Astrocyte (in vitro differentiated cells and primary cell): ENCODE results near the gene ENOPH1. TPM values are rescaled to one million over a fixed set of nuclear protein-coding genes. Genes with fewer than 3 reads are reported as not detected.

ENCODE experiments used
- DNase-seq: peaks from one replicate; pipeline ENCODE4 v3.0.0-alpha.2; 2010; ENCODE audit warnings: low read depth
- FAIRE-seq: peaks from 2 replicates; lab custom pipeline; 2011; peaks lifted over from hg19 to GRCh38; lab: Jason Lieb, UNC
- H2AFZ ChIP-seq: 2 replicates; pipeline ENCODE4 v1.6.0; 2012; ENCODE audit warnings: low read depth, low read length, inconsistent platforms
- H3K27ac ChIP-seq: 2 replicates; pipeline ENCODE4 v1.5.1; 2011; ENCODE audit warnings: low read depth, low read length, inconsistent platforms
- H3K27me3 ChIP-seq: 2 replicates; pipeline ENCODE4 v1.6.0; 2011; ENCODE audit warnings: low read length, inconsistent platforms; ENCODE audit not compliant: insufficient read depth
- H3K36me3 ChIP-seq: 2 replicates; pipeline ENCODE4 v1.5.1; 2011; ENCODE audit warnings: low read length, inconsistent platforms; ENCODE audit not compliant: insufficient read depth
- H3K4me1 ChIP-seq: 2 replicates; pipeline ENCODE4 v1.5.1; 2011; ENCODE audit warnings: low read length, inconsistent platforms; ENCODE audit not compliant: insufficient read depth
- H3K4me2 ChIP-seq: 2 replicates; pipeline ENCODE4 v1.6.0; 2012; ENCODE audit warnings: low read length, inconsistent platforms
- H3K4me3 ChIP-seq: 2 replicates; pipeline ENCODE4 v1.5.1; 2011; ENCODE audit warnings: low read depth, mild to moderate bottlenecking, low read length, inconsistent platforms; ENCODE audit not compliant: insufficient read depth
- H3K79me2 ChIP-seq: 2 replicates; pipeline ENCODE4 v1.6.0; 2012; ENCODE audit warnings: mild to moderate bottlenecking, low read length, inconsistent platforms; ENCODE audit not compliant: insufficient read depth
- H3K9ac ChIP-seq: 2 replicates; pipeline ENCODE4 v1.6.0; 2012; ENCODE audit warnings: mild to moderate bottlenecking, low read length, inconsistent platforms
- H3K9me3 ChIP-seq: 2 replicates; pipeline ENCODE4 v1.5.1; 2012; ENCODE audit warnings: low read depth, mild to moderate bottlenecking, low read length, inconsistent platforms; ENCODE audit not compliant: insufficient read depth
- H4K20me1 ChIP-seq: 2 replicates; pipeline ENCODE4 v1.6.0; 2012; ENCODE audit warnings: low read length, inconsistent platforms; ENCODE audit not compliant: insufficient read depth
- H3K27ac Mint-ChIP-seq: one replicate; pipeline ENCODE4 v1.8.0; 2021; ENCODE audit warnings: mild to moderate bottlenecking, mixed read lengths; ENCODE audit not compliant: unreplicated experiment
- H3K27me3 Mint-ChIP-seq: one replicate; pipeline ENCODE4 v1.8.0; 2021; ENCODE audit warnings: low read depth, mixed read lengths; ENCODE audit not compliant: unreplicated experiment
- H3K36me3 Mint-ChIP-seq: one replicate; pipeline ENCODE4 v1.8.0; 2021; ENCODE audit warnings: low read depth, mixed read lengths; ENCODE audit not compliant: unreplicated experiment
- H3K4me1 Mint-ChIP-seq: one replicate; pipeline ENCODE4 v1.8.0; 2021; ENCODE audit warnings: low read depth, mixed read lengths; ENCODE audit not compliant: unreplicated experiment
- H3K4me3 Mint-ChIP-seq: one replicate; pipeline ENCODE4 v1.8.0; 2021; ENCODE audit warnings: mild to moderate bottlenecking, moderate library complexity, mixed read lengths; ENCODE audit not compliant: unreplicated experiment
- H3K9me3 Mint-ChIP-seq: one replicate; pipeline ENCODE4 v1.8.0; 2021; ENCODE audit warnings: mild to moderate bottlenecking, mixed read lengths; ENCODE audit not compliant: unreplicated experiment
- CTCF ChIP-seq: IDR thresholded peaks from 2 replicates; pipeline ENCODE4 v1.5.1; 2011; ENCODE audit warnings: low read depth, mild to moderate bottlenecking, inconsistent platforms, low read length, moderate library complexity; ENCODE audit not compliant: insufficient read depth
- EZH2 ChIP-seq: IDR thresholded peaks from 2 replicates; pipeline ENCODE4 v1.6.1; 2012; ENCODE audit warnings: mild to moderate bottlenecking, low read length, inconsistent platforms; ENCODE audit not compliant: insufficient read depth
- total RNA-seq: library from RNA; stranded (reverse); gene quantifications from 2 replicates; pipeline ENCODE4 v1.2.1, GENCODE V29; 2021

Gene ENOPH1
- total RNA-seq, 1 donor from 2014 or later: 32.6 TPM

GRCh38 chr4:82508806-82509428, 78.5 kb downstream of the ENOPH1 start:
- peaks cover 6% of the 10 kb centered on the region for H3K27me3 Mint-ChIP-seq

GRCh38 chr4:82510216-82510615, 79.8 kb downstream of the ENOPH1 start:
- Mint-ChIP-seq H3K27ac (no peak overlapping the region), H3K9me3 (no peaks in the 10 kb centered on the region), H3K27me3 (peaks cover 6% of the 10 kb centered on the region), H3K4me1 (no peaks in the 10 kb centered on the region), H3K4me3 (no peak overlapping the region), H3K36me3 (no peaks in the 10 kb centered on the region)
- Histone ChIP-seq H3K4me1 (no peaks in the 10 kb centered on the region), H3K27me3 (peaks cover 3% of the 10 kb centered on the region), H2AFZ (no peak overlapping the region), H3K4me2 (no peak overlapping the region), H3K79me2 (no peaks in the 10 kb centered on the region), H4K20me1 (no peaks in the 10 kb centered on the region), H3K9ac (no peak overlapping the region), H3K36me3 (no peaks in the 10 kb centered on the region), H3K9me3 (no peaks in the 10 kb centered on the region), H3K27ac (no peak overlapping the region), H3K4me3 (no peak overlapping the region)
- DNase-seq (no peak), FAIRE-seq (no peak)
- no peak for TF ChIP-seq CTCF
- no peak for TF ChIP-seq EZH2

More at GRCh38 chr4:82508806-82509428, 78.5 kb downstream of the ENOPH1 start:
- H3K79me2 ChIP-seq: no peaks in the 10 kb centered on the region
- H3K9me3 ChIP-seq: no peaks in the 10 kb centered on the region
- no peaks in the 10 kb centered on the region for H3K9me3 Mint-ChIP-seq
- no peak overlapping the region for H3K9ac ChIP-seq
- H3K27ac ChIP-seq: no peak overlapping the region
- no peak overlapping the region for H3K4me3 ChIP-seq
- H3K27me3 ChIP-seq: peaks cover 3% of the 10 kb centered on the region
- H3K4me2 ChIP-seq: no peak overlapping the region
- H4K20me1 ChIP-seq: no peaks in the 10 kb centered on the region
- no peaks in the 10 kb centered on the region for H3K4me1 Mint-ChIP-seq
- no peak overlapping the region for H3K27ac Mint-ChIP-seq
- no peak overlapping the region for H2AFZ ChIP-seq
- DNase-seq: no peak
- no peaks in the 10 kb centered on the region for H3K36me3 Mint-ChIP-seq
- no peak for FAIRE-seq
- no peak for TF ChIP-seq EZH2
- TF ChIP-seq CTCF: no peak
- no peak overlapping the region for H3K4me3 Mint-ChIP-seq
- no peaks in the 10 kb centered on the region for H3K36me3 ChIP-seq
- H3K4me1 ChIP-seq: no peaks in the 10 kb centered on the region

Other genes starting within 250 kb of the ENOPH1 start
- 142 and 162 TPM in 2 replicates for gene HNRNPD, start 56.6 kb upstream of the ENOPH1 start, total RNA-seq
- gene HNRNPDL, start 128 bp upstream of the ENOPH1 start, total RNA-seq: 205 and 220 TPM in 2 replicates
- 0.50 and 0.95 TPM in 2 replicates for gene TMEM150C, start 131.4 kb downstream of the ENOPH1 start, total RNA-seq